ENCODE data around the gene ATP10A. TPM values are rescaled to one million over a fixed set of nuclear protein-coding genes. Genes with fewer than 3 reads are reported as not detected.

The ATP10A gene
- polyA plus RNA-seq, 1 donor (not counting 4 experiments of a cell fraction or from before 2014, with no cell fraction given) = not detected

GRCh38 chr15:25767356-25768151 lies 95.6 kb downstream of the ATP10A start:
- H3K4me2 ChIP-seq (ENCODE audit: control insufficient read depth, extremely low read depth, insufficient read depth, low read depth, low read length) = no peak overlapping the region
- H3K9ac ChIP-seq (ENCODE audit: control insufficient read depth, extremely low read depth, insufficient read depth, low read length) = no peak overlapping the region
- no peaks in the 10 kb centered on the region for H3K36me3 ChIP-seq (ENCODE audit: control insufficient read depth in 2 of 2, extremely low read depth in 1 of 2, insufficient read depth in 2 of 2, low read length in 2 of 2)
- FAIRE-seq (no peak), DNase-seq (ENCODE audit: low read depth, low spot score) (no peak)
- H2AFZ ChIP-seq (ENCODE audit: control insufficient read depth, low read length) = no peak overlapping the region
- no peaks in the 10 kb centered on the region for H3K4me1 ChIP-seq (ENCODE audit: control insufficient read depth, extremely low read depth, insufficient read depth, low read length)
- no peaks in the 10 kb centered on the region for H3K9me1 ChIP-seq (ENCODE audit: control insufficient read depth, extremely low read depth, insufficient read depth, low read length)
- no peaks in the 10 kb centered on the region for H3K27me3 ChIP-seq (ENCODE audit: control insufficient read depth, extremely low read depth, insufficient read depth, low read length)
- no peaks in the 10 kb centered on the region for H4K20me1 ChIP-seq (ENCODE audit: control insufficient read depth, extremely low read depth, insufficient read depth, low read length)
- H3K9me3 ChIP-seq (ENCODE audit: control insufficient read depth, low read depth, low read length) = peaks cover 8% of the 10 kb centered on the region
- TF ChIP-seq EZH2 (IDR thresholded peaks at IDR 0.05; ENCODE audit: low read length) (no peak), CTCF (optimal IDR thresholded peaks at IDR 0.05 in 1 of 3, IDR thresholded peaks at IDR 0.05 in 1 of 3, conservative IDR thresholded peaks at IDR 0.05 in 1 of 3; ENCODE audit: extremely low read depth in 1 of 3, insufficient read depth in 2 of 3, low read length in 3 of 3) (no peak)
- no peak overlapping the region for H3K27ac ChIP-seq (ENCODE audit: control insufficient read depth, insufficient read depth, low read length)
- H3K79me2 ChIP-seq (ENCODE audit: control insufficient read depth, insufficient read depth, low read length) = no peaks in the 10 kb centered on the region
- dilution Hi-C loops (cut with MboI; ENCODE audit: extremely low pct_ligation_motif_present, low sequenced_read_pairs) = no loop called here
- H3K4me3 ChIP-seq (ENCODE audit: control insufficient read depth in 2 of 3, extremely low read depth in 1 of 3, insufficient read depth in 2 of 3, low read depth in 1 of 3, low read length in 3 of 3) = no peak overlapping the region

- no peaks in the 10 kb centered on the region for H3K9me1 ChIP-seq (ENCODE audit: control insufficient read depth, extremely low read depth, insufficient read depth, low read length)
- no peak overlapping the region for H3K9ac ChIP-seq (ENCODE audit: control insufficient read depth, extremely low read depth, insufficient read depth, low read length)
- H3K27ac ChIP-seq (ENCODE audit: control insufficient read depth, insufficient read depth, low read length) = no peak overlapping the region
- H3K36me3 ChIP-seq (ENCODE audit: control insufficient read depth in 2 of 2, extremely low read depth in 1 of 2, insufficient read depth in 2 of 2, low read length in 2 of 2) = no peaks in the 10 kb centered on the region
- H3K4me2 ChIP-seq (ENCODE audit: control insufficient read depth, extremely low read depth, insufficient read depth, low read depth, low read length) = no peak overlapping the region
- DNase-seq (ENCODE audit: low read depth, low spot score) (no peak), FAIRE-seq (no peak)
- no peaks in the 10 kb centered on the region for H3K27me3 ChIP-seq (ENCODE audit: control insufficient read depth, extremely low read depth, insufficient read depth, low read length)
- H3K9me3 ChIP-seq (ENCODE audit: control insufficient read depth, low read depth, low read length) = peaks cover 11% of the 10 kb centered on the region
- no peaks in the 10 kb centered on the region for H3K79me2 ChIP-seq (ENCODE audit: control insufficient read depth, insufficient read depth, low read length)
- H4K20me1 ChIP-seq (ENCODE audit: control insufficient read depth, extremely low read depth, insufficient read depth, low read length) = no peaks in the 10 kb centered on the region
- no peak overlapping the region for H2AFZ ChIP-seq (ENCODE audit: control insufficient read depth, low read length)
- H3K4me3 ChIP-seq (ENCODE audit: control insufficient read depth in 2 of 3, extremely low read depth in 1 of 3, insufficient read depth in 2 of 3, low read depth in 1 of 3, low read length in 3 of 3) = no peak overlapping the region
- dilution Hi-C loops (cut with MboI; ENCODE audit: extremely low pct_ligation_motif_present, low sequenced_read_pairs) = no loop called here
- no peaks in the 10 kb centered on the region for H3K4me1 ChIP-seq (ENCODE audit: control insufficient read depth, extremely low read depth, insufficient read depth, low read length)
- no peak for TF ChIP-seq CTCF (optimal IDR thresholded peaks at IDR 0.05 in 1 of 3, IDR thresholded peaks at IDR 0.05 in 1 of 3, conservative IDR thresholded peaks at IDR 0.05 in 1 of 3; ENCODE audit: extremely low read depth in 1 of 3, insufficient read depth in 2 of 3, low read length in 3 of 3)
- TF ChIP-seq EZH2 (IDR thresholded peaks at IDR 0.05; ENCODE audit: low read length) = no peak
Observed at GRCh38 chr15:25766417-25766816, 96.7 kb downstream of the ATP10A start.
